Prostate gland (tissue), 2 donors: ENCODE measurements around the gene CADPS2.

Experiments used
- CTCF ChIP-seq, 4 experiments: fragments of 200-600 bp in 2 of 4; fragments of 450-650 bp in 2 of 4; sonication (generic) in 2 of 4; IDR thresholded peaks; 1 replicate in 3 of 4; 2 replicates in 1 of 4; pipeline ENCODE4 v1.5.1; 2016 to 2019; ENCODE audit warnings: antibody characterized with exemption in 4 of 4, mild to moderate bottlenecking in 2 of 4, moderate library complexity in 2 of 4
- POLR2A ChIP-seq: fragments of 450-650 bp; IDR thresholded peaks from one replicate; pipeline ENCODE4 v1.6.1; 2016; ENCODE audit warnings: antibody characterized with exemption, mild to moderate bottlenecking

DNA sequence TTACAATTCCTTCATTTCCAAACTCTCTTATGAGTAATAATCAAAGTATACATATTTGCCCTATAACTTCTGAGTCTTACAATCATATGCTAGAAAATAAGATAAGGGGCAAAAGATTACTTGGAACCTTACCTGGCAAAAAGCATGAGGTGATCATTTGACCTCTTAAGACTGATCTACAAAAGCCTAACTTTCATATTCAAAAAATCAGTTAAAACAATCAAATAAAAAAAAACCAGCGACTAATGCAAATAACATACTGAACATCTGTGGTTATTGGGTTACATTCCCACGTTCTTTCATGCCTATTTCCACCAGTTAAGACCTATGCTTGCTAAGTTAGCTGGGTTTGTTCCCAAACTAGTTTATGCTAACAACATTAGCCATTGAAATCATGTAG is 375.0 kb downstream of the CADPS2 start:
- TF ChIP-seq CTCF (IDR thresholded peaks at IDR 0.05) (no peak), POLR2A (no peak)
